Left renal pelvis (tissue), 4 donors: ENCODE measurements around the gene PROSER3. TPM values are rescaled to one million over a fixed set of nuclear protein-coding genes. Genes with fewer than 3 reads are reported as not detected.
A peak's percentile ranks its signal among the peaks of the same experiment; 100 is the strongest.

Experiments
- DNase-seq, 4 donors: peaks; one replicate each; pipeline ENCODE4 v3.0.0-alpha.2; 2013; ENCODE audit warnings: low read depth in 4 of 4, low spot score in 3 of 4
- polyA plus RNA-seq, 4 donors: library from polyadenylated mRNA; unstranded; fragments of 120-200 nt; gene quantifications; one replicate each; pipeline ENCODE4 v1.2.1, GENCODE V29; 2013; ENCODE audit not compliant: insufficient read length in 4 of 4

Gene PROSER3
- polyA plus RNA-seq: 10 to 100 TPM; 12.8 to 24.3 (median 17.3) TPM

DNA sequence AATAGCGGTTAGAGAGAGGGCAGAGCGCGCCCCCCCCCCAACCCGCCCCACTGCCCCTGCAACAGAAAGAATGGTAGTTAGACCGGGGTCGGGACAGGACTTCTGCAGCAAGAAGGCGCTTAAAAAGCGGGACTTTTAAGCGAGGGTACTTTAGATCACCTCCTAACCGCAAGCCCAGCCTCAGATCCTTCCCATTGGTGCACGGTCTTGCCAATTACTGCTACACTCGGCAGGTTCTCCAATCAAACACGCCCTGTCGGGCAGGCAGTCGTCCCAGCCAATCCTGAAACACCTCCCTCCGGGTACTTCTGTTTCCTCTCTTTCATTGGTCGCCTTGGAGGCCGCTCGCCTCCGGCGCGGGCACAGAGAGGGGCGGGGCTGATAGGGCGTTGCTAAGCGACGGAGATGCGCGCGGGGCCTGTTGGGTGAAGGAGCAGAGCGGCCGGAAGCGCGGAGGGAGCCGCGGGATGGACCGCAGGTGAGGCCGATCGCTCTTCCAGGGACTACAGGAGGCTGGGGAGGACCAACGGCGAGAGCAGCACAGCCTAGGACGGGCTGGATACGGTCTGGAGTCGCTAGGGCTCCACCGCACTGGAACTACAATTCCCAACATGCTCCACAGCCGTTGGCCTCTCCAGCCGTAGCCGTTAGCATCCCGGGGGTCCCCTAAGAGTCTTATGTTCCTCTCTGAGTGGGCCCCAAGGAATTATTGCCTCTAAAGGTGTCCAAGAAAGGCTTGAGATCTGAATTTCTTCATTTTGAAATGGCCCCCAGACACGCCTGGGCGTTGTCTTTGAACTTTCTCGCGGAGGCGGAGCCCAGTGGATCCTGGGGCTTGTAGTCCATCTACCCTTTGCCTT, at the start of gene PROSER3:
TSS of gene PROSER3 (plus strand) at position 428 of the 860 bp plus-strand sequence. CDS start at position 468, 40 bp downstream.
- DNase-seq: peak; percentile 97 to 99 (median 98)

DNA sequence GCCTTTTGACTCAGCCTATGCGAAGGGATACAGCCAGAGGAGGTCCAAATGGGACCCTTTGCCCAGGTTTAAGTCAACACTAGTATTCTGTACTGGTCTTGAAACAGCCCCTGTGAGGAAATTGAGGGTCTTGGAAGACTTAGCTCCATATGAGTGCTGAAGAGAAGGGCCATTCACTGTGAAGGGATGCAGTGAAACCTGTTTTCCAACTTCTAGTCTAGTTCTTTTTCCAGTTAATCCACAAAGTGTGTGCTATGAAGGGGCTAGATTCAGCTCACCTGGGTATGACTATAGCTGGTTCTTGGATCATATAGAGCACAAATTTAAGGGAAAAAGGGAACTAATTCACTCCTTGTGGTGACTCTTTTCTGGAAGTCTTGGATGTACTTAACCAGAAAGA, 49.6 kb upstream of the PROSER3 start:
- DNase-seq: no peak

DNA sequence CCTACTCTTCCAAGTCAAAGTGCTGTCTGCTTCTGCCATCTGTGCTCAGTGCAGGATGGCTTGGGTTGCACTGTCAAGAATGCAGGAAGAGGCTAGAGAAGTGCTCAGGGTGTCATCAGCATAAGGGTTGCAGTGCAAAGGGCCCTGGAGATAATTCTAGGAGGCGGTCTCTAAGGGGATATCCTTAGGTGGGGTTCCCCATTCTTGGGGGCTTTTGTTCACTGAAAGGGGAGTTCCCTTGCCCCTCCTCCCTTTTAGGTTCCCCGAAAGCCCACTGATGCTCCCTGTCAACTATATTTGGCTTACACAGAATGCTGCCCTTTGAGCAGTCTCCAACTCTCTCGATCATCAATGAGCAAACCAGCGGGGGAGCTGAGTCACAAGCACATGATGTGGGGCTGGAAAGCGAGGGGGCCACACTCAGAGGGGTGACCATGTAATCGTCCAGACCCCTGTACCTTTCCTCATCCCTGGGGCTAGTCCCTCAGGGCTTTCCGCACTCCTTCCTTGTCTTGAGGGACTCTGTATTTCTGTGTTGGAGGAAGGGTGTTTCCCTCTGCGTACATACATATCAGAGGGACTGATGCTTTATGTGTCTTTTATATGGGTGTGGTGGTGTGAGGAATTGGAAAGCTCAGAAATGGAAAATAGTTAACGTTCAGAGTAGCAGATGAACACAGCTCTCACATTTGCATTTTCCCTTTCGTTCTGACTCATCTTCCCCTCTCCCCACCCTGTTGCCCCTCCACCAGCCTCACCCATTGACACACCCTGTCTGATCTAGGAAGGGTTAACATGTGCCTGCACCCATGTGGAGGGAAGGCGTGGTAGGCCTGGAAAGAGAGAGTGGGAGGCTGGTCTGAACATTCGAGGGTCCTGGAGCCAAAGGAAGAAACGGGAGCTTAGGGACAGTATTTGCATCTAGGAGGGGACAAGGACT, 46.9 kb upstream of the PROSER3 start:
- DNase-seq: no peak

DNA sequence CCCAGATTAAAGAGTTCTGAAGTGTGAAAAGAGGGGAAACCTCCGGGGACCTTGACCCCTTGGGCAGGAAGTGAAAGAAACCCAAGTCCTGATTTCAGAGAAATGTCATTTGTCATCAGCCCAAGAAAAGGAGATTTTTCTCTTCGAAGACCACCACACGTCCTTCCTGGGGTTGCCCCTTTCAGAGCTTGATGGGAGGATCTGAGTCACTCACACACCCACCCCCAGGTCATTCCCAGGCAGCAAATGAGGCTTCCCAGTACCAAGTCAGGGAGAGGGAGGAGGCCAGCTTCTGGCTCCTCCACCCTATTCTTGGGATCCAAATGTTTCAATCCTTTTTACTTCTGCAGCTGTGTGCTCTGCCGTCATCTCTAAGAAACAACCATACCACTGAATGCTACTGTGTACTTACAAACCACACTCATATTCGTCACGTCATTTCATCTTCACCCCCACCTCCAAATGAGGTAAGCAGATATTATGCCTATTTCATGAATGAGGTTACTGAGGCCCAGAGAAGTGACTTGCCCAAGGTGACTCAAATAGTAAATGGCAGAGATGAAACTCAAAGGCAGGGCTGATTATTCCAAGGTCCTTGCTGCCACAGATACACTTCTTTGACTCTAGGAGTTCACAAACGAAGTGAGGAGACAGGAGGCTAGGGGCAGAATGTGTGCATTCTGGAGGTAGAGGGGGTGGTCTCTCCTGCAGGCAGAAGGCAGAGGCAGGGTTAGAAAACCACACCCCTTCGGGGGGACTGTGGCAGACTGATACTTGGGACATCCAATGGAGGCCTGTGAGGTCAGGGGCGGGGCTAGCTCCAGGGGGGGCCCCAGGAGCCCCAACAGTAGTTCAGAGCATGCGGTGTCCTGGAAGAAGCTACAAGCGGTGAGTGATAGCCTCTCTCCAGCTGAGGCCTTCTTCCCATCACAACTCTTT, 45.1 kb upstream of the PROSER3 start:
- DNase-seq: no peak

DNA sequence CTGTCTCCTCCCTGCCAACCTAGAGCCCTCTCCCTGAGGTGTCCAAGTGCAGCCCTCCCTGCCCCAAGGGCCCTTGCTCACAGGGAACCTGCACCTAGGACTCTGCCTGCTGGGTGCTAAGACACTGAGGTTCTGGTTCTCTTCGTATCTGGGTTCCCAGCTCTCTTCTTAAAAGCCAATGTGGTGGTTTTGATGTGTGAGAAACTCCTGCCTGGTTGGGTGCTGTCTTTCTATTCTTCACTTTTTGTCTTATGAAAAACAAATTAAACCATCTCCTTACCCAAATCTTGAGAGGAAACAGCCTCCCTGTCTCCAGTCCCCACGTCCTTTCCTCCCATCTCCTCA, 44.5 kb upstream of the PROSER3 start:
- no peak for DNase-seq

DNA sequence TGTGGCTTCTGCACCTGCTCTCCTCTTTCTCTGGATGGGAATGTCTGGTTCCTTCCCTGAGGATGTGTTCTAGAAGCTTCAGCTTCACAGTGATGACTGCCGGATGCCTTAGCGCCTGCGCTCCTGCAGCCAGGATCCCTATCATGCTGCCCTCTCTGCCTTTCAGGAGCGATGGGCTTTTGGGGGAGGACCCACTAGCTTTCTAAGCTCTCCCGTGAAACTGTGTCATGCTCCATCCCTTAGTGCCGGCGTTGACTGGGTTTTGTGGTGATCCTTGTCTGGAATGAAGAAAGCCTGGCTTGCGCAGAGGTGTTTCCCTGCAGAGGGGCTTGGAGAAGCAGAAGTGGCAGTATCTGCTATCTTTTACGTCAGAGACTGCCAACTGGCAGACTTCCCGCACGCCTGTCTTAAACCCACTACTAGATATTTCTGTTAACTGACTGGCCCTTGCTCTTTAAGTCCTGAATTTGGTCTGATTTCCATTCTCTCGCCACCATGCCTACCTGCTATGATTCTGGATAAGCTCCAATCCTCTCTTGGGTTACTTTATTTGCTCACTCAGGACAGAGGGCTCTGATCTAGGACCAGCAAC, 44.0 kb upstream of the PROSER3 start:
- DNase-seq: no peak

DNA sequence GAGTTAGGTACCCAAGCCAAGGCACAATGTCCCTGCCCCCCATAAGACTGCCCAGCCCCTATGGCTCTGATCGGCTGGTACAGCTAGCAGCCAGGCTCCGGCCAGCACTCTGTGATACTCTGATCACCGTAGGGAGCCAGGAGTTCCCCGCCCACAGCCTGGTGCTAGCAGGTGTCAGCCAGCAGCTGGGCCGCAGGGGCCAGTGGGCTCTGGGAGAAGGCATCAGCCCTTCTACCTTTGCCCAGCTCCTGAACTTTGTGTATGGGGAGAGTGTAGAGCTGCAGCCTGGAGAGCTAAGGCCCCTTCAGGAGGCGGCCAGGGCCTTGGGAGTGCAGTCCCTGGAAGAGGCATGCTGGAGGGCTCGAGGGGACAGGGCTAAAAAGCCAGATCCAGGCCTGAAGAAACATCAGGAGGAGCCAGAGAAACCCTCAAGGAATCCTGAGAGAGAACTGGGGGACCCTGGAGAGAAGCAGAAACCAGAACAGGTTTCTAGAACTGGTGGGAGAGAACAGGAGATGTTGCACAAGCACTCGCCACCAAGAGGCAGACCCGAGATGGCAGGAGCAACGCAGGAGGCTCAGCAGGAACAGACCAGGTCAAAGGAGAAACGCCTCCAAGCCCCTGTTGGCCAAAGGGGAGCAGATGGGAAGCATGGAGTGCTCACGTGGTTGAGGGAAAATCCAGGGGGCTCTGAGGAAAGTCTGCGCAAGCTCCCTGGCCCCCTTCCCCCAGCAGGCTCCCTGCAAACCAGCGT, 43.2 kb upstream of the PROSER3 start:
- no peak for DNase-seq

DNA sequence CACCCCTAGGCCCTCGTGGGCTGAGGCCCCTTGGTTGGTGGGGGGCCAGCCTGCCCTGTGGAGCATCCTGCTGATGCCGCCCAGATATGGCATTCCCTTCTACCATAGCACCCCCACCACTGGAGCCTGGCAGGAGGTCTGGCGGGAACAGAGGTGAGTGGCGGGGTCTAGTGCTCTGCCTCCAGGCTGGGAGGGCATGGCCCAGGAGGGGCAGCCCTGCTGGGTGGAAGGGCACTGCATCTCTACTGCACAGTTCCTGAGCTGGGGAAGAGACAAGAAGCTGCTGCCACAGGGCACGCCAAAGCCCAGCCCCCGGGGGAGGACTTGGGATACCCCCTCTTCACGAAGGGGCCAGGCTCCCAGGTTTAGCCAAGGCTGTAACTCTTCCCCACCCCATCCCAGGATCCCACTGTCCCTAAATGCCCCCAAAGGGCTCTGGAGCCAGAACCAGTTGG, 42.6 kb upstream of the PROSER3 start:
- DNase-seq: no peak

DNA sequence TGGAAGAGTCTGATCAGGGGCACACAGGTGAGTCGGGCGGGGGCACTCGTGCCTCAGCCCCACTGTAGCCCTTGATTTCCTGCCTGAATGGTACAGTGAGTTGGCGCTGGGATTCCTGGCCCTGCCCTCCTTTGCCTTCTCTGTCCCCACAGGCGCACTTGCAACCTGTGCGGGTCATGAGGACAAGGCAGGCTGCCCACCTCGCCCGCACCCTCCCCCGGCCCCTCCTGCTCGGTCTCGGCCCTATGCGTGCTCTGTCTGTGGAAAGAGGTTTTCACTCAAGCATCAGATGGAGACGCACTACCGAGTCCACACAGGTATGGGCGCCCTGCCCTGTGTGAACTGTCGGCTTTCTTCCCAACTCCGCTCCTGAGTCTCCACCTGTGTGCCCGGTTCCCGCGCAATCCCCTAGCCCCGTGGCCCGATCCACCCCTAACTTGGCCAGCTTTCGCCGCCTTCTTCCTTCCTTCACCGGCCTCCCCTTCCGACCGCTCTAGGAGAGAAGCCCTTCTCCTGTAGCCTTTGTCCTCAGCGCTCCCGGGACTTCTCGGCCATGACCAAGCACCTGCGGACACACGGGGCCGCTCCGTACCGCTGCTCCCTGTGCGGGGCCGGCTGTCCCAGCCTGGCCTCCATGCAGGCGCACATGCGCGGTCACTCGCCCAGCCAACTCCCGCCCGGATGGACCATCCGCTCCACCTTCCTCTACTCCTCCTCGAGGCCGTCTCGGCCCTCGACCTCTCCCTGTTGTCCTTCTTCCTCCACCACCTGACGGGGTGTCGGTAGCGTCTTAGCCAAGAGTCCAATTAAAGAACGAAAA, 41.8 kb upstream of the PROSER3 start:
- no peak for DNase-seq

DNA sequence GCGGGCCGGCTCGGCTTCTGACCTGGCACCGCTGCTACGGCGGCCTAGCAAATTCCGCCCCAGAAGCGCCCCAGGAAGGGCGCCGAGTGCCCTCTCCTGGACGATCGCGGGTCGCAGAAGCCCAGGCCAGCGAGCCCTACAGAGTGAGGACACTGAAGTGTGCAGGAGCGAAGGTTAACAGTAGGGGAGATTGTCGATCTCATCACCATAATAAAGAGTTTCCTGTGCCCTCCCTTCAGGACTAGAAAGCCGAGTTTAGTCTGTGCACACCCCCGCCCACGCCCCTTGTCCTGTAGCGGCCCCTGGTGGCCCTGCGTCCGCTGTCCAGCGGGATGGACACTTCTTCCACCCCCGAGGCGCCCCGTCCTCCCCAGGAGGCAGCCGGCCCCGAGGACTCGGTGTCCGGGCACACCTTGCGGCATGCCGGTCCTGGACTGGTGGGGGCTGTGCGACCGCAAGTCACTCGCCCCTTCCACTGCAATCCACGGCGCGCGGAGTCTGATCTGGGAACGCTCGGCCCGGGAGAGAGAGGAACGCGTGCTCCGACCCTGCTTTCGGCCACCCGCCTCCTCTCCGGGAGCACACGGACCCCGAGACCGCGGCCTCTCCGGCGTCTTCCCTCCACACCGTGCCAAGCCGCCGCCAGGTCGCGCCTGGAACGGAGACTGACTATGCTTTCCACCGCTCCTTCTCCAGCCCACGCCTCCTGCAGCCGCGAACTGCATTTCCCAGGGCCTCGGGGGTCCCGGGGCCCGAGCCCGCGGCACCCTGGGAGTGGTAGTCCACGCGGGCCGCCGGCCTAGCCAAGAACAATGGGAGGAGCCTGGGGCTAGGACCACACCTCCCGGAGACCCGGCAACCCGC, 40.9 kb upstream of the PROSER3 start:
- peak; percentile 58 to 91 (median 76) for DNase-seq

DNA sequence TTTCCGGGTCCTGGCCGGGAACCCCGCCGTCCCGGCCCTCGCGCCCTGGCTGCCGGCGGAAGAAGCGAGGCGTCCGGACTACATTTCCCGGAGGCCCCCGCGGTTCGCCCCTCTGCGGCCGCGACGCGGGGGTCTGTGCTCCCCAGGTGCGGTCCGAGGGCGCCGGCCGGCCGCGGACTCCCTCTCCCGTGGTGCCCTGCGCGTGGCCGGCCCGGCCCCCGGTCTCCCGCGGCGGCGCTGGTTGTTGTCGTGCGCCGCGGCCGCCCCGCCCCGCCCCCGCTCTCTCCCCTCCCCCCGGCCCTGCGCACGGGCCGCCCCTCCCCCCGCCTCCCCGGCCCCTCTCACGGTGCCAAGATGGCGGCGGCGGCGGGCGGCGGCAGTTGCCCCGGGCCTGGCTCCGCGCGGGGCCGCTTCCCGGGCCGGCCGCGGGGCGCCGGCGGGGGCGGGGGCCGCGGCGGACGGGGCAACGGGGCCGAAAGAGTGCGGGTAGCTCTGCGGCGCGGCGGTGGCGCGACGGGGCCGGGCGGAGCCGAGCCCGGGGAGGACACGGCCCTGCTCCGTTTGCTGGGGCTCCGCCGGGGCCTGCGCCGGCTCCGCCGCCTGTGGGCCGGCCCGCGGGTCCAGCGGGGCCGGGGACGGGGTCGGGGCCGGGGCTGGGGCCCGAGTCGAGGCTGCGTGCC, 40.2 kb upstream of the PROSER3 start, which contains the start of gene KMT2B:
TSS of gene KMT2B (plus strand) at position 339 of the 680 bp plus-strand sequence. CDS start at position 355, 16 bp downstream.
- peak in 2 of 4 donors; percentile 87 to 90 for DNase-seq

DNA sequence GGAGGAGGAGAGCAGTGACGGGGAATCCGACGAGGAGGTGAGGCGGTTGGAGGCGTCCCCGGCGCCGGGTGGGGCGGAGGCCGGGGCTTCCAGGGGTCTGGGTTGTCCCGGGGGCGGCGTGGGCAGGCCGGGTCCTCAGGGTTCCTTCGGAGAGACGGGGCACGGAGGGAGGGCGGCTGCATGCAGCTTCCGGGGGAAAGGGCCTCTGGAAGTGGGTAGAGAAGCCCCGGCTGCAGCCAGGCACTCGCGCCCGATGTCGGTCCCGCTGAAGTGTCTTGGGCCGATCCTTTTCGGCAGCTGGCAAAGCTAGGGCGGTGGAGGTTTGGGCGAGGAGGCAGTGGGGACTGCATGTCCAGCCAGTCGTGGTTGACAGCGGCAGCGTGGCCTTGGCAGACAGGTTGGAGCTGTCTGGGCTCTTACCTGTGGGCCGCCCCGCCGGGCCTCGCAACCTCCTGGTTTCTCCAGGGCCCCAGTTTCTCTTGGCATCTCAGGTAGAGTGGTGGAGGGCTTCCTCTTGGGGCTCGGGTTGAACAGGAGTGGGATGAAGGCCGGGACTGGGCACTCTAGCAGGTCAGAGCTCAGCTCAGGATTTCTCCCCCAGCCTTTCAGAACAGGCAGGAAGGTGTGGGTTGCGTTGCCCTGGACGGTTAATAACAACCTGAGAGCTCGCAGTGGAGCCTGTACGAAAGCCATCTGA, 39.5 kb upstream of the PROSER3 start:
- DNase-seq: no peak

DNA sequence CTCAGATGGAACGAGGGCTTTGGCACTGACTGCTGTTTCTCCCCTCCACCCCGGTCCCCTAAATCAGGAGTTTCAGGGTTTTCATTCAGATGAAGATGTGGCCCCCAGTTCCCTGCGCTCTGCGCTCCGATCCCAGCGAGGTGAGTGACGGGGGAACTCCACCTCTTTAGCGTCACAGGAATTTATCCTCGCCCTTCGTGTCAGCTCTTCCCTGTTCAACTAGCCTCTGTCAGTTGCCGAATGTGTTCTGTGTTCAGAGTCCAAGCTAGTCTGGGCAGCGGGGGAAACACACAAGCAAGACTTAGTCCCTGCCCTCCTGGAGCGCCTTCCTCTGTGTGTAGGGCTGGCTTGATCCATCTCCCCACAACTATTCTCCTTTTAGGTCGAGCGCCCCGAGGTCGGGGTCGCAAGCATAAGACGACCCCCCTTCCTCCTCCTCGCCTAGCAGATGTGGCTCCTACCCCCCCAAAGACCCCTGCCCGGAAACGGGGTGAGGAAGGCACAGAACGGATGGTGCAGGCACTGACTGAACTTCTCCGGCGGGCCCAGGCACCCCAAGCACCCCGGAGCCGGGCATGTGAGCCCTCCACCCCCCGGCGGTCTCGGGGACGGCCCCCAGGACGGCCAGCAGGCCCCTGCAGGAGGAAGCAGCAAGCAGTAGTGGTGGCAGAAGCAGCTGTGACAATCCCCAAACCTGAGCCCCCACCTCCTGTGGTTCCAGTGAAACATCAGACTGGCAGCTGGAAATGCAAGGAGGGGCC, 38.4 kb upstream of the PROSER3 start:
- DNase-seq: no peak

DNA sequence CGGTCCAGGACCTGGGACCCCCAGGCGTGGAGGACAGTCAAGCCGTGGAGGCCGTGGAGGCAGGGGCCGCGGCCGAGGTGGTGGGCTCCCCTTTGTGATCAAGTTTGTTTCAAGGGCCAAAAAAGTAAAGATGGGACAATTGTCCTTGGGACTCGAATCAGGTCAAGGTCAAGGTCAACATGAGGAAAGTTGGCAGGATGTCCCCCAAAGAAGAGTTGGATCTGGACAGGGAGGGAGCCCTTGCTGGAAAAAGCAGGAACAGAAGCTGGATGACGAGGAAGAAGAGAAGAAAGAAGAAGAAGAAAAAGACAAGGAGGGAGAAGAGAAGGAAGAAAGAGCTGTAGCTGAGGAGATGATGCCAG, 37.8 kb upstream of the PROSER3 start:
- DNase-seq: no peak

DNA sequence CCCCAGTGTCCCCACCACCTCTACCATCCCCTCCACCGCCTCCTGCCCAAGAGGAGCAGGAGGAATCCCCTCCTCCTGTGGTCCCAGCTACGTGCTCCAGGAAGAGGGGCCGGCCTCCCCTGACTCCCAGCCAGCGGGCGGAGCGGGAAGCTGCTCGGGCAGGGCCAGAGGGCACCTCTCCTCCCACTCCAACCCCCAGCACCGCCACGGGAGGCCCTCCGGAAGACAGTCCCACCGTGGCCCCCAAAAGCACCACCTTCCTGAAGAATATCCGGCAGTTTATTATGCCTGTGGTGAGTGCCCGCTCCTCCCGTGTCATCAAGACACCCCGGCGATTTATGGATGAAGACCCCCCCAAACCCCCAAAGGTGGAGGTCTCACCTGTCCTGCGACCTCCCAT, 37.3 kb upstream of the PROSER3 start:
- no peak for DNase-seq
